SU-DHL-6 (cell line): ENCODE results near the gene GTF3C1.

Experiments
- H2AFZ ChIP-seq: fragments of 200-600 bp; sonication (generic); 2 replicates; pipeline ENCODE4 v1.6.1; 2014; ENCODE audit warnings: low read depth, mild to moderate bottlenecking, moderate library complexity, mixed read lengths, antibody characterized with exemption, low read length; ENCODE audit not compliant: severe bottlenecking
- H3F3A ChIP-seq: fragments of 200-600 bp; shearing (Covaris generic); 2 replicates; pipeline ENCODE4 v1.6.0; 2016; ENCODE audit warnings: antibody characterized with exemption, mild to moderate bottlenecking; ENCODE audit not compliant: insufficient read depth
- H3K27ac ChIP-seq: fragments of 200-600 bp; sonication (generic); 2 replicates; pipeline ENCODE4 v1.5.1; 2016; ENCODE audit warnings: low read depth, mild to moderate bottlenecking, low read length, moderate library complexity, mixed read lengths
- H3K27me3 ChIP-seq: fragments of 200-600 bp; sonication (generic), shearing (Covaris generic); 2 replicates; pipeline ENCODE4 v1.6.0; 2014; ENCODE audit warnings: mild to moderate bottlenecking, low read length
- H3K36me3 ChIP-seq: fragments of 200-600 bp; sonication (generic); 2 replicates; pipeline ENCODE4 v1.6.1; 2014; ENCODE audit warnings: mild to moderate bottlenecking, low read length, mixed read lengths
- H3K4me2 ChIP-seq: fragments of 300-600, 200-600 bp; shearing (Covaris generic), sonication (generic); 2 replicates; pipeline ENCODE4 v1.6.0; 2014; ENCODE audit warnings: low read length, low read depth, mild to moderate bottlenecking; ENCODE audit not compliant: poor library complexity, severe bottlenecking
- H3K4me3 ChIP-seq: fragments of 200-600 bp; sonication (generic); 2 replicates; pipeline ENCODE4 v1.5.1; 2014; ENCODE audit warnings: antibody characterized with exemption, low read length, mild to moderate bottlenecking, mixed read lengths; ENCODE audit not compliant: insufficient read depth, poor library complexity, severe bottlenecking
- H3K79me2 ChIP-seq: fragments of 200-600 bp; sonication (generic); 2 replicates; pipeline ENCODE4 v1.6.1; 2014; ENCODE audit warnings: mild to moderate bottlenecking, low read length, moderate library complexity; ENCODE audit not compliant: insufficient read depth
- H3K9ac ChIP-seq: fragments of 200-600 bp; sonication (generic); 2 replicates; pipeline ENCODE4 v1.7.0; 2014; ENCODE audit warnings: mild to moderate bottlenecking, low read length
- H3K9me2 ChIP-seq: fragments of 200-600 bp; sonication (generic); replicated peaks from 2 replicates; pipeline ENCODE4 v1.6.1; 2014; ENCODE audit warnings: low read length; ENCODE audit not compliant: insufficient read depth
- H3K9me3 ChIP-seq: fragments of 200-600 bp; sonication (generic); 2 replicates; pipeline ENCODE4 v1.6.1; 2014; ENCODE audit warnings: low read length, mixed read lengths; ENCODE audit not compliant: insufficient read depth
- H4K20me1 ChIP-seq: fragments of 200-600 bp; sonication (generic); 2 replicates; pipeline ENCODE4 v1.6.1; 2014; ENCODE audit warnings: low read depth, mild to moderate bottlenecking, antibody characterized with exemption, low read length, moderate library complexity, mixed read lengths
- EZH2phosphoT487 ChIP-seq: fragments of 200-600 bp; sonication (generic), shearing (Covaris generic); conservative IDR thresholded peaks from 2 replicates; pipeline ENCODE4 v1.6.1; 2018; ENCODE audit warnings: mild to moderate bottlenecking, antibody characterized with exemption, low read length, moderate library complexity, mixed read lengths
- TF ChIP-seq, protein P1 (sequence below): fragments of 200-600 bp; sonication (generic); IDR thresholded peaks from one replicate; pipeline ENCODE4 v1.5.1; 2017; ENCODE audit warnings: antibody characterized with exemption, mild to moderate bottlenecking, low read length, moderate library complexity; ENCODE audit not compliant: insufficient read depth, poor library complexity, severe bottlenecking

GTF3C1 gene

GRCh38 chr16:27483624-27484023 lies 66.1 kb downstream of the GTF3C1 start:
- Histone ChIP-seq H3K36me3 (no peaks in the 10 kb centered on the region; the same call in 1 of the 2 replicates), H3K79me2 (no peaks in the 10 kb centered on the region), H3K9ac (no peak overlapping the region), H4K20me1 (no peaks in the 10 kb centered on the region), H3K27ac (no peak overlapping the region), H3K4me2 (no peak overlapping the region), H3K9me3 (no peaks in the 10 kb centered on the region), H3K27me3 (no peaks in the 10 kb centered on the region), H3K4me3 (no peak overlapping the region), H2AFZ (no peak overlapping the region), H3K9me2 (no peaks in the 10 kb centered on the region), H3F3A (no peaks in the 10 kb centered on the region)
- TF ChIP-seq, protein P1, sequence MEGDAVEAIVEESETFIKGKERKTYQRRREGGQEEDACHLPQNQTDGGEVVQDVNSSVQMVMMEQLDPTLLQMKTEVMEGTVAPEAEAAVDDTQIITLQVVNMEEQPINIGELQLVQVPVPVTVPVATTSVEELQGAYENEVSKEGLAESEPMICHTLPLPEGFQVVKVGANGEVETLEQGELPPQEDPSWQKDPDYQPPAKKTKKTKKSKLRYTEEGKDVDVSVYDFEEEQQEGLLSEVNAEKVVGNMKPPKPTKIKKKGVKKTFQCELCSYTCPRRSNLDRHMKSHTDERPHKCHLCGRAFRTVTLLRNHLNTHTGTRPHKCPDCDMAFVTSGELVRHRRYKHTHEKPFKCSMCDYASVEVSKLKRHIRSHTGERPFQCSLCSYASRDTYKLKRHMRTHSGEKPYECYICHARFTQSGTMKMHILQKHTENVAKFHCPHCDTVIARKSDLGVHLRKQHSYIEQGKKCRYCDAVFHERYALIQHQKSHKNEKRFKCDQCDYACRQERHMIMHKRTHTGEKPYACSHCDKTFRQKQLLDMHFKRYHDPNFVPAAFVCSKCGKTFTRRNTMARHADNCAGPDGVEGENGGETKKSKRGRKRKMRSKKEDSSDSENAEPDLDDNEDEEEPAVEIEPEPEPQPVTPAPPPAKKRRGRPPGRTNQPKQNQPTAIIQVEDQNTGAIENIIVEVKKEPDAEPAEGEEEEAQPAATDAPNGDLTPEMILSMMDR: no peak
- no peak for TF ChIP-seq EZH2phosphoT487

GRCh38 chr16:27483088-27483437 lies 66.7 kb downstream of the GTF3C1 start:
- Histone ChIP-seq H4K20me1 (no peaks in the 10 kb centered on the region), H3K79me2 (no peaks in the 10 kb centered on the region), H3K9me2 (no peaks in the 10 kb centered on the region), H3F3A (no peaks in the 10 kb centered on the region), H3K27me3 (no peaks in the 10 kb centered on the region), H3K9ac (no peak overlapping the region), H3K9me3 (no peaks in the 10 kb centered on the region), H2AFZ (no peak overlapping the region), H3K4me3 (no peak overlapping the region), H3K36me3 (peaks cover 3% of the 10 kb centered on the region; the same call in 1 of the 2 replicates), H3K4me2 (no peak overlapping the region), H3K27ac (no peak overlapping the region)
- no peak for TF ChIP-seq EZH2phosphoT487
- TF ChIP-seq, protein P1: no peak

DNA sequence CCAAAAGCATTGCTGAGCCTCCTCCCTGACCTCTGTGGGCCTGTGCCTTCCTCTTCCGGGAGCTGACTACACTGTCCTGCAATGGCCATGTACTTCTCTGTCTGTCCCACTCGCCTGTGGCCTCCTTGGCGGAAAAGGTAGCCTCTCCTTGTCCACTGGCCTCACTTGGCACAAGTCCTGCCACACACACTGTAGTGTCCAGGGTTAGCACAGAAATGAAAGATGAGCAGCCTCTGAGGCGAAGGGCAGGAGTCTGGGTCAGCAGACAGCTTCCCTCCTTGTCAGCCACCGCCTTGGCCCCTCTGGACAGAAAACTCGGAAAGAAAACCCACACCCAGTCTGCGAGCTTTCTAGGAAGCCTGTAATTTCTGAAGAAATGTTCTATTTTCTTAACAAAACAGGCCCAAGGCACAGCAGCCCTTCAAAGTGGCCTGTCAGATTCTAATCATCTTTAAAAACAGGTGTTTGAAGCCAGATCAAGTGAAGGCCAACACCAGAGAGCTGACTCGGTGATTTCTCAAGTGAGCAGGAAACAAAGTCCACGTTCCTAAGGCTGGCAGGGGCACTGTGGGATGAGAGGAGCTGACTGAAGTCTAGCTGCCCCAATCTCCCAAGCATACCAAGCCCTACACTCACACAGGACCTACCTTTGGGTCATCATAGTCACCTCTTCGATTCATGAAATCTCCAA lies 67.2 kb downstream of the GTF3C1 start:
- Histone ChIP-seq H3K27me3 (no peaks in the 10 kb centered on the region), H3K9me3 (no peaks in the 10 kb centered on the region), H3K27ac (no peak overlapping the region), H3K9me2 (no peaks in the 10 kb centered on the region), H3K79me2 (no peaks in the 10 kb centered on the region), H3K9ac (no peak overlapping the region), H4K20me1 (no peaks in the 10 kb centered on the region), H3K4me2 (no peak overlapping the region), H3F3A (no peaks in the 10 kb centered on the region), H3K4me3 (no peak overlapping the region), H3K36me3 (peaks cover 3% of the 10 kb centered on the region; the same call in 1 of the 2 replicates), H2AFZ (no peak overlapping the region)
- TF ChIP-seq, protein P1: no peak
- TF ChIP-seq EZH2phosphoT487: no peak
